Heart left ventricle (tissue), 16 donors: ENCODE measurements around the gene KIF26B. TPM values are rescaled to one million over a fixed set of nuclear protein-coding genes. Genes with fewer than 3 reads are reported as not detected.

ENCODE experiments used
- ATAC-seq, 4 donors: fragments of 200-7000 bp; cut with Tn5 transposase; one replicate each; pipeline ENCODE4 v1.9.1; 2020 to 2022; ENCODE audit warnings: moderate library complexity in 4 of 4, mild to moderate bottlenecking in 3 of 4, moderate number of reproducible peaks in 1 of 4
- DNase-seq, 5 donors: peaks; one replicate each; pipeline ENCODE4 v3.0.0-alpha.2; 2020
- H3K27ac ChIP-seq, 12 donors: fragments of 200-600 bp; sonication (generic) in 4 of 12; one replicate each; pipeline versions ENCODE4 v1.5.0 to v1.8.0; 2016 to 2022; ENCODE audit warnings: mild to moderate bottlenecking in 2 of 12
- H3K27me3 ChIP-seq, 9 donors: fragments of 200-600 bp; sonication (generic) in 2 of 9; one replicate each; pipeline versions ENCODE4 v1.5.1 to v1.8.0; 2016 to 2022; ENCODE audit warnings: mild to moderate bottlenecking in 3 of 9
- H3K36me3 ChIP-seq, 9 donors: fragments of 200-600 bp; sonication (generic) in 2 of 9; one replicate each; pipeline versions ENCODE4 v1.5.0 to v1.8.0; 2018 to 2022; ENCODE audit warnings: mild to moderate bottlenecking in 2 of 9
- H3K4me1 ChIP-seq, 12 donors: fragments of 200-600 bp; sonication (generic) in 4 of 12; one replicate each; pipeline versions ENCODE4 v1.5.0 to v1.8.0; 2016 to 2022; ENCODE audit warnings: mild to moderate bottlenecking in 3 of 12
- H3K4me3 ChIP-seq, 12 donors: fragments of 200-600 bp; sonication (generic) in 4 of 12; one replicate each; pipeline versions ENCODE4 v1.5.0 to v1.8.0; 2017 to 2022; ENCODE audit warnings: mild to moderate bottlenecking in 9 of 12, moderate library complexity in 4 of 12
- H3K9me3 ChIP-seq, 12 donors: fragments of 200-600 bp; sonication (generic) in 4 of 12; one replicate each; pipeline versions ENCODE4 v1.5.0 to v1.8.0; 2016 to 2022; ENCODE audit warnings: mild to moderate bottlenecking in 1 of 12
- CTCF ChIP-seq, 12 donors: fragments of 200-600 bp; sonication (generic) in 4 of 12; IDR thresholded peaks; one replicate each; pipeline versions ENCODE4 v1.5.0 to v1.8.0; 2018 to 2022; ENCODE audit warnings: antibody characterized with exemption in 12 of 12, mild to moderate bottlenecking in 5 of 12
- POLR2A ChIP-seq, 2 donors: fragments of 450-650 bp; IDR thresholded peaks; one replicate each; pipeline ENCODE4 v1.6.1; 2017; ENCODE audit warnings: antibody characterized with exemption in 2 of 2, mild to moderate bottlenecking in 2 of 2, moderate library complexity in 2 of 2
- WGBS, 4 donors: extraction: QIAGEN DNeasy Blood & Tissue Kit in 2 of 4; methylation state at CpG; one replicate each; pipeline versions ENCODE4 v1.1.5 to v1.1.7; 2013 to 2018; 5-methylcytosine and 5-hydroxymethylcytosine counted together
- intact Hi-C, 10 donors: fragments of 100-400 bp; cut with DNase I; formaldehyde crosslinking; loops; one replicate each; pipeline versions ENCODE4 v1.11.1 to v1.14.2; 2022
- polyA plus RNA-seq, 2 donors: library from polyadenylated mRNA; stranded (reverse); fragments of 200-250 nt; gene quantifications; one replicate each; pipeline ENCODE4 v1.2.3, GENCODE V29; 2013
- total RNA-seq, 9 donors: library from RNA; depleted of rRNA in 2 of 9; stranded (reverse); fragments of >200 nt in 2 of 9; fragmentation: NEBNext Ultra II Directional in 3 of 9; extraction: Animal tissue kit (Norgen Biotek cat#: 25700) in 3 of 9; gene quantifications; one replicate each; pipeline versions ENCODE4 v1.1.0 to v1.2.4, GENCODE V29; 2016 to 2023
- donor health status: ischemic (EF 13 %, LVEDD 7.1; RV severe dilation, severe dysfunction).
- donor health status: healthy with polysubstance abuse.
- donor health status: DM: no; HTN: yes; CAD: no.
- donor health status: DM: no; HTN: no; CAD: no.
- donor health status: ischemic (EF 25% LVEDD 6.9; RV normal size, moderate dysfunction).
- donor health status: ischemic (EF 25% LVEDD 5.7; RV mildly dilated, moderate dysfunction).
- donor health status: healthy.
- donor health status: DM: yes; HTN: yes; CAD: no.
- donor health status: ischemic (EF 35%, LVEDD 5.7; RV mildly dilated, moderate dysfunction).
- donor health status: nonischemic (EF 11% LVEDD 7.7; RV severe dilation, severe dysfunction).
- donor health status: DM: yes; HTN: yes; CAD: no.
- donor health status: PGD.
- donor health status: ischemic (EF 29% LVEDD 5.4; RV normal size, mild dysfunction).
- donor health status: nonischemic (EF 23%, LVEDD 6.1; RV moderate dilation, normal function).

The KIF26B gene
- total and polyA plus RNA-seq, 11 donors: 1.2 to 7.0 (median 2.3) TPM

- intact Hi-C loops: no loop called here
- no peak for ATAC-seq
- 36 to 77% (median 62%) methylated on average over 2 of the region's 2 CpGs for WGBS, 4 donors
Measured at GRCh38 chr1:245484176-245484575, 329.4 kb downstream of the KIF26B start.

GRCh38 chr1:245485996-245486395 is 331.2 kb downstream of the KIF26B start:
- intact Hi-C loops: no loop called here
- no peak for DNase-seq
- H3K9me3 ChIP-seq: no peaks in the 10 kb centered on the region

More at GRCh38 chr1:245484176-245484575, 329.4 kb downstream of the KIF26B start:
- no peak overlapping the region for H3K27ac ChIP-seq
- no peaks in the 10 kb centered on the region for H3K36me3 ChIP-seq
- DNase-seq: no peak
- H3K4me3 ChIP-seq: no peak overlapping the region
- TF ChIP-seq CTCF (IDR thresholded peaks at IDR 0.05): no peak
- no peak for TF ChIP-seq POLR2A (IDR thresholded peaks at IDR 0.05)
- peaks cover 0 to 18% (median 0%) of the 10 kb centered on the region in 12 donors for H3K4me1 ChIP-seq
- H3K27me3 ChIP-seq: no peaks in the 10 kb centered on the region
- no peaks in the 10 kb centered on the region for H3K9me3 ChIP-seq

GRCh38 chr1:245486775-245487470 is 332.1 kb downstream of the KIF26B start:
- intact Hi-C loops: no loop called here
- Histone ChIP-seq H3K9me3 (no peaks in the 10 kb centered on the region), H3K27ac (no peak overlapping the region), H3K4me1 (peaks cover 0 to 14% (median 0%) of the 10 kb centered on the region in 12 donors), H3K27me3 (no peaks in the 10 kb centered on the region), H3K4me3 (no peak overlapping the region), H3K36me3 (no peaks in the 10 kb centered on the region)
- TF ChIP-seq POLR2A (IDR thresholded peaks at IDR 0.05) (no peak), CTCF (IDR thresholded peaks at IDR 0.05) (no peak)
- DNase-seq (no peak), ATAC-seq (no peak)
- 74 to 85% (median 77%) methylated on average over 8 of the region's 8 CpGs for WGBS, 4 donors

More at GRCh38 chr1:245485996-245486395, 331.2 kb downstream of the KIF26B start:
- H3K27me3 ChIP-seq: no peaks in the 10 kb centered on the region
- TF ChIP-seq POLR2A (IDR thresholded peaks at IDR 0.05) (no peak), CTCF (IDR thresholded peaks at IDR 0.05) (no peak)
- H3K4me1 ChIP-seq: peaks cover 0 to 16% (median 0%) of the 10 kb centered on the region in 12 donors
- H3K27ac ChIP-seq: no peak overlapping the region
- H3K4me3 ChIP-seq: no peak overlapping the region
- no peak for ATAC-seq
- 67 to 81% (median 69%) methylated on average over 3 of the region's 3 CpGs for WGBS, 4 donors
- H3K36me3 ChIP-seq: no peaks in the 10 kb centered on the region

- DNase-seq (no peak), ATAC-seq (no peak)
- Histone ChIP-seq H3K27me3 (no peaks in the 10 kb centered on the region), H3K4me1 (peaks cover 0 to 14% (median 0%) of the 10 kb centered on the region in 12 donors), H3K4me3 (no peak overlapping the region), H3K36me3 (no peaks in the 10 kb centered on the region), H3K27ac (no peak overlapping the region), H3K9me3 (no peaks in the 10 kb centered on the region)
- TF ChIP-seq CTCF (IDR thresholded peaks at IDR 0.05): no peak
- intact Hi-C loops: no loop called here
- WGBS, 4 donors: 75 to 83% (median 77%) methylated on average over 13 to 14 of the region's 14 CpGs
Measured at GRCh38 chr1:245488346-245489129, 333.8 kb downstream of the KIF26B start.
